A673 (cell line): ENCODE measurements around the gene DCLK2.

Experiments
- CTCF ChIP-seq: fragments of 300-800, 200-600 bp; sonication (generic); conservative IDR thresholded peaks from 2 replicates; pipeline ENCODE4 v1.5.1; 2017; ENCODE audit warnings: low read depth, mild to moderate bottlenecking, antibody characterized with exemption, low read length, moderate library complexity, mixed read lengths
- EZH2 ChIP-seq: fragments of 200-600 bp; sonication (generic); IDR thresholded peaks from 2 replicates; pipeline ENCODE4 v1.6.1; 2017; ENCODE audit warnings: borderline replicate concordance, low read depth, mild to moderate bottlenecking, mixed read lengths, antibody characterized with exemption, low read length; ENCODE audit not compliant: poor library complexity, severe bottlenecking

GRCh38 chr4:150150629-150151062, 72.4 kb downstream of the DCLK2 start:
- no peak for TF ChIP-seq CTCF
- no peak for TF ChIP-seq EZH2
